Measurements from ENCODE around the gene APH1B. TPM values are rescaled to one million over a fixed set of nuclear protein-coding genes. Genes with fewer than 3 reads are reported as not detected.

Gene APH1B
- polyA plus RNA-seq, 1 donor = 17.6 TPM

- Histone ChIP-seq H3K27me3 (ENCODE audit: control insufficient read depth, insufficient read depth, low read length) (no peaks in the 10 kb centered on the region), H3K4me3 (ENCODE audit: low read length) (no peak overlapping the region), H3K9me3 (ENCODE audit: control insufficient read depth, low read depth, low read length) (no peaks in the 10 kb centered on the region), H3K36me3 (ENCODE audit: control insufficient read depth, insufficient read depth, low read length) (peaks cover 19% of the 10 kb centered on the region), H3K27ac (ENCODE audit: low read length) (no peak overlapping the region), H3K4me1 (ENCODE audit: control insufficient read depth, insufficient read depth, low read length) (peaks cover 10% of the 10 kb centered on the region)
- no peak for DNase-seq
- WGBS (ENCODE audit: insufficient coverage, low lambda C conversion rate) = no CpG with 5 or more reads among the region's 4 CpGs
Observed at GRCh38 chr15:63250312-63250965, 27.0 kb upstream of the APH1B start.

- H3K36me3 ChIP-seq (ENCODE audit: control insufficient read depth, insufficient read depth, low read length) = peaks cover 13% of the 10 kb centered on the region
- H3K4me3 ChIP-seq (ENCODE audit: low read length) = no peak overlapping the region
Observed at GRCh38 chr15:63251701-63252100, 25.7 kb upstream of the APH1B start.

GRCh38 chr15:63252292-63252691 lies 25.1 kb upstream of the APH1B start:
- Histone ChIP-seq H3K4me3 (ENCODE audit: low read length) (no peak overlapping the region), H3K9me3 (ENCODE audit: control insufficient read depth, low read depth, low read length) (no peaks in the 10 kb centered on the region), H3K36me3 (ENCODE audit: control insufficient read depth, insufficient read depth, low read length) (peaks cover 11% of the 10 kb centered on the region), H3K27ac (ENCODE audit: low read length) (no peak overlapping the region), H3K4me1 (ENCODE audit: control insufficient read depth, insufficient read depth, low read length) (peaks cover 6% of the 10 kb centered on the region), H3K27me3 (ENCODE audit: control insufficient read depth, insufficient read depth, low read length) (no peaks in the 10 kb centered on the region)
- no CpG with 5 or more reads among the region's 2 CpGs for WGBS (ENCODE audit: insufficient coverage, low lambda C conversion rate)
- no peak for DNase-seq

More at GRCh38 chr15:63251701-63252100, 25.7 kb upstream of the APH1B start:
- WGBS (ENCODE audit: insufficient coverage, low lambda C conversion rate) = no CpG with 5 or more reads among the region's 2 CpGs
- H3K9me3 ChIP-seq (ENCODE audit: control insufficient read depth, low read depth, low read length) = no peaks in the 10 kb centered on the region
- no peak for DNase-seq
- no peaks in the 10 kb centered on the region for H3K27me3 ChIP-seq (ENCODE audit: control insufficient read depth, insufficient read depth, low read length)
- peaks cover 7% of the 10 kb centered on the region for H3K4me1 ChIP-seq (ENCODE audit: control insufficient read depth, insufficient read depth, low read length)
- H3K27ac ChIP-seq (ENCODE audit: low read length) = no peak overlapping the region

- no peak overlapping the region for H3K4me3 ChIP-seq (ENCODE audit: low read length)
- no peak overlapping the region for H3K27ac ChIP-seq (ENCODE audit: low read length)
- no peak for DNase-seq
- no peaks in the 10 kb centered on the region for H3K4me1 ChIP-seq (ENCODE audit: control insufficient read depth, insufficient read depth, low read length)
- peaks cover 20% of the 10 kb centered on the region for H3K36me3 ChIP-seq (ENCODE audit: control insufficient read depth, insufficient read depth, low read length)
- no CpG with 5 or more reads among the region's 2 CpGs for WGBS (ENCODE audit: insufficient coverage, low lambda C conversion rate)
- no peaks in the 10 kb centered on the region for H3K27me3 ChIP-seq (ENCODE audit: control insufficient read depth, insufficient read depth, low read length)
- no peaks in the 10 kb centered on the region for H3K9me3 ChIP-seq (ENCODE audit: control insufficient read depth, low read depth, low read length)
Observed at GRCh38 chr15:63254991-63255390, 22.4 kb upstream of the APH1B start.

GRCh38 chr15:63255489-63255990 lies 21.9 kb upstream of the APH1B start:
- WGBS (ENCODE audit: insufficient coverage, low lambda C conversion rate) = no CpG with 5 or more reads among the region's 1 CpG
- Histone ChIP-seq H3K4me3 (ENCODE audit: low read length) (no peak overlapping the region), H3K27me3 (ENCODE audit: control insufficient read depth, insufficient read depth, low read length) (no peaks in the 10 kb centered on the region), H3K36me3 (ENCODE audit: control insufficient read depth, insufficient read depth, low read length) (peaks cover 17% of the 10 kb centered on the region), H3K9me3 (ENCODE audit: control insufficient read depth, low read depth, low read length) (no peaks in the 10 kb centered on the region), H3K4me1 (ENCODE audit: control insufficient read depth, insufficient read depth, low read length) (no peaks in the 10 kb centered on the region), H3K27ac (ENCODE audit: low read length) (no peak overlapping the region)
- no peak for DNase-seq

GRCh38 chr15:63256433-63257274 lies 20.8 kb upstream of the APH1B start:
- no peaks in the 10 kb centered on the region for H3K9me3 ChIP-seq (ENCODE audit: control insufficient read depth, low read depth, low read length)
- H3K4me3 ChIP-seq (ENCODE audit: low read length) = no peak overlapping the region
- no peak for DNase-seq
- WGBS (ENCODE audit: insufficient coverage, low lambda C conversion rate) = 57% methylated on average over 4 of the region's 5 CpGs
- no peaks in the 10 kb centered on the region for H3K27me3 ChIP-seq (ENCODE audit: control insufficient read depth, insufficient read depth, low read length)
- peaks cover 12% of the 10 kb centered on the region for H3K36me3 ChIP-seq (ENCODE audit: control insufficient read depth, insufficient read depth, low read length)
- no peaks in the 10 kb centered on the region for H3K4me1 ChIP-seq (ENCODE audit: control insufficient read depth, insufficient read depth, low read length)
- no peak overlapping the region for H3K27ac ChIP-seq (ENCODE audit: low read length)

- Histone ChIP-seq H3K4me1 (ENCODE audit: control insufficient read depth, insufficient read depth, low read length) (no peaks in the 10 kb centered on the region), H3K4me3 (ENCODE audit: low read length) (no peak overlapping the region), H3K27me3 (ENCODE audit: control insufficient read depth, insufficient read depth, low read length) (no peaks in the 10 kb centered on the region), H3K9me3 (ENCODE audit: control insufficient read depth, low read depth, low read length) (no peaks in the 10 kb centered on the region), H3K27ac (ENCODE audit: low read length) (no peak overlapping the region), H3K36me3 (ENCODE audit: control insufficient read depth, insufficient read depth, low read length) (peaks cover 14% of the 10 kb centered on the region)
- 100% methylated on average over 2 of the region's 2 CpGs for WGBS (ENCODE audit: insufficient coverage, low lambda C conversion rate)
- DNase-seq = no peak
Observed at GRCh38 chr15:63258658-63259057, 18.7 kb upstream of the APH1B start.

GRCh38 chr15:63260791-63261190 lies 16.6 kb upstream of the APH1B start:
- WGBS (ENCODE audit: insufficient coverage, low lambda C conversion rate) = 90% methylated on average over 2 of the region's 5 CpGs
- Histone ChIP-seq H3K27me3 (ENCODE audit: control insufficient read depth, insufficient read depth, low read length) (no peaks in the 10 kb centered on the region), H3K4me1 (ENCODE audit: control insufficient read depth, insufficient read depth, low read length) (peaks cover 4% of the 10 kb centered on the region), H3K36me3 (ENCODE audit: control insufficient read depth, insufficient read depth, low read length) (peaks cover 12% of the 10 kb centered on the region), H3K9me3 (ENCODE audit: control insufficient read depth, low read depth, low read length) (no peaks in the 10 kb centered on the region), H3K4me3 (ENCODE audit: low read length) (no peak overlapping the region), H3K27ac (ENCODE audit: low read length) (no peak overlapping the region)
- no peak for DNase-seq

- Histone ChIP-seq H3K27me3 (ENCODE audit: control insufficient read depth, insufficient read depth, low read length) (no peaks in the 10 kb centered on the region), H3K36me3 (ENCODE audit: control insufficient read depth, insufficient read depth, low read length) (peaks cover 12% of the 10 kb centered on the region), H3K4me1 (ENCODE audit: control insufficient read depth, insufficient read depth, low read length) (peaks cover 4% of the 10 kb centered on the region), H3K27ac (ENCODE audit: low read length) (no peak overlapping the region), H3K9me3 (ENCODE audit: control insufficient read depth, low read depth, low read length) (no peaks in the 10 kb centered on the region), H3K4me3 (ENCODE audit: low read length) (no peak overlapping the region)
- DNase-seq = no peak
Observed at GRCh38 chr15:63261311-63261710, 16.1 kb upstream of the APH1B start.

GRCh38 chr15:63263519-63263918 lies 13.9 kb upstream of the APH1B start:
- Histone ChIP-seq H3K9me3 (ENCODE audit: control insufficient read depth, low read depth, low read length) (no peaks in the 10 kb centered on the region), H3K4me3 (ENCODE audit: low read length) (no peak overlapping the region), H3K27ac (ENCODE audit: low read length) (peak overlapping the region; percentile 10), H3K36me3 (ENCODE audit: control insufficient read depth, insufficient read depth, low read length) (peaks cover 8% of the 10 kb centered on the region), H3K27me3 (ENCODE audit: control insufficient read depth, insufficient read depth, low read length) (no peaks in the 10 kb centered on the region), H3K4me1 (ENCODE audit: control insufficient read depth, insufficient read depth, low read length) (peaks cover 4% of the 10 kb centered on the region)
- 42% methylated on average over 3 of the region's 6 CpGs for WGBS (ENCODE audit: insufficient coverage, low lambda C conversion rate)
- peak; percentile 53 to 73 for DNase-seq
